Posterior cingulate gyrus (tissue), 11 donors: ENCODE measurements around the gene MYG1.
A peak's percentile ranks its signal among the peaks of the same experiment; 100 is the strongest.

Experiments
- DNase-seq, 10 donors: peaks; one replicate each; pipeline versions ENCODE4 v3.0.0 to v3.0.0-alpha.2; 2020 to 2021; ENCODE audit warnings: mixed read lengths in 3 of 10
- intact Hi-C: fragments of 100-400 bp; cut with DNase I; formaldehyde crosslinking; loops from one replicate; pipeline ENCODE4 v1.15.1; 2023

MYG1 gene

GRCh38 chr12:53279888-53280498 is 19.5 kb upstream of the MYG1 start:
- DNase-seq = no peak
- intact Hi-C loops = no loop called here

GRCh38 chr12:53286448-53286847 is 13.0 kb upstream of the MYG1 start:
- intact Hi-C loops = no loop called here
- peak in 1 of 10 donors; percentile 23 for DNase-seq

- intact Hi-C loops = loop anchor here (1.0 kb wide), 1 partner anchor 74 kb away; no protein-coding TSS in a partner anchor
- DNase-seq = peak in 9 of 10 donors; percentile 18 to 94 (median 71)
Measured at GRCh38 chr12:53287741-53288216, 11.7 kb upstream of the MYG1 start.

GRCh38 chr12:53288322-53288721 is 11.2 kb upstream of the MYG1 start:
- intact Hi-C loops = no loop called here
- peak in 1 of 10 donors; percentile 62 for DNase-seq

- peak in 1 of 10 donors; percentile 41 for DNase-seq
- intact Hi-C loops = no loop called here
Measured at GRCh38 chr12:53289891-53290290, 9.6 kb upstream of the MYG1 start.

- peak in 1 of 10 donors; percentile 39 for DNase-seq
- intact Hi-C loops = no loop called here
Measured at GRCh38 chr12:53290661-53291060, 8.8 kb upstream of the MYG1 start.

- no peak for DNase-seq
- intact Hi-C loops = no loop called here
Measured at GRCh38 chr12:53292426-53292825, 7.1 kb upstream of the MYG1 start.

GRCh38 chr12:53295070-53295890 is 4.2 kb upstream of the MYG1 start, which contains the start of gene PFDN5:
Gene PFDN5 (plus strand): TSS chr12:53295542. CDS start chr12:53295568, 26 bp downstream.
- intact Hi-C loops = loop anchor here (5.0 kb wide), 1 partner anchor 43 kb away; a partner anchor contains a TSS
- peak; percentile 78 to 99 (median 91) for DNase-seq

GRCh38 chr12:53295891-53296219 is 3.6 kb upstream of the MYG1 start:
- no peak for DNase-seq
- intact Hi-C loops = loop anchor here (5.0 kb wide), 1 partner anchor 44 kb away; a partner anchor contains a TSS

- intact Hi-C loops = loop anchor here (5.0 kb wide), 1 partner anchor 45 kb away; a partner anchor contains a TSS
- DNase-seq = peak in 1 of 10 donors; percentile 22
Measured at GRCh38 chr12:53297106-53297505, 2.4 kb upstream of the MYG1 start.

GRCh38 chr12:53298164-53298563 is 1.3 kb upstream of the MYG1 start:
- intact Hi-C loops = loop anchor here (2.0 to 5.0 kb wide), 2 partner anchors 23 to 46 kb away; partner anchors contain the start of gene AAAS

GRCh38 chr12:53299101-53299453 is 418 bp upstream of the MYG1 start:
- intact Hi-C loops = loop anchor here (2.0 to 5.0 kb wide), 2 partner anchors 22 to 47 kb away; partner anchors contain the start of gene AAAS
- no peak for DNase-seq

More at GRCh38 chr12:53298164-53298563, 1.3 kb upstream of the MYG1 start:
- DNase-seq = peak in 1 of 10 donors; percentile 17

GRCh38 chr12:53300187-53300586 is 692 bp downstream of the MYG1 start:
- DNase-seq = no peak
- intact Hi-C loops = no loop called here

- peak in 1 of 10 donors; percentile 58 for DNase-seq
- intact Hi-C loops = no loop called here
Measured at GRCh38 chr12:53302903-53303302, 3.4 kb downstream of the MYG1 start.

GRCh38 chr12:53306826-53307225 is 7.3 kb downstream of the MYG1 start:
- intact Hi-C loops = no loop called here

GRCh38 chr12:53308276-53308675 is 8.8 kb downstream of the MYG1 start:
- intact Hi-C loops = no loop called here
- DNase-seq = peak in 1 of 10 donors; percentile 19

More at GRCh38 chr12:53306826-53307225, 7.3 kb downstream of the MYG1 start:
- peak in 2 of 10 donors; percentile 18 to 76 for DNase-seq

- DNase-seq = no peak
- intact Hi-C loops = no loop called here
Measured at GRCh38 chr12:53313996-53314395, 14.5 kb downstream of the MYG1 start.

- peak in 1 of 10 donors; percentile 1 for DNase-seq
- intact Hi-C loops = loop anchor here (1.0 to 2.0 kb wide), 2 partner anchors 22 to 107 kb away; partner anchors contain the start of gene MYG1
Measured at GRCh38 chr12:53320352-53321195, 21.1 kb downstream of the MYG1 start.

GRCh38 chr12:53324113-53324778 is 24.8 kb downstream of the MYG1 start:
- DNase-seq = peak in 1 of 10 donors; percentile 37
- intact Hi-C loops = no loop called here
